ENCODE data around the gene WDR45.

GRCh38 chrX:49039598-49040375 lies 39.9 kb downstream of the WDR45 start:
- TF ChIP-seq CTCF (IDR thresholded peaks at IDR 0.05) (peak in 1 of 5 experiments; percentile 16), POLR2A (IDR thresholded peaks at IDR 0.05) (no peak)
